Activated CD4-positive, alpha-beta T cell treated with anti-CD3 and anti-CD28 coated beads, Interleukin-2, amount 50 U/mL, for 4 hours (primary cell): ENCODE results near the gene ZMIZ1.

ENCODE experiments used
- DNase-seq, 2 experiments: peaks; one replicate each; pipeline ENCODE4 v3.0.0-alpha.2; 2020

Gene ZMIZ1

DNA sequence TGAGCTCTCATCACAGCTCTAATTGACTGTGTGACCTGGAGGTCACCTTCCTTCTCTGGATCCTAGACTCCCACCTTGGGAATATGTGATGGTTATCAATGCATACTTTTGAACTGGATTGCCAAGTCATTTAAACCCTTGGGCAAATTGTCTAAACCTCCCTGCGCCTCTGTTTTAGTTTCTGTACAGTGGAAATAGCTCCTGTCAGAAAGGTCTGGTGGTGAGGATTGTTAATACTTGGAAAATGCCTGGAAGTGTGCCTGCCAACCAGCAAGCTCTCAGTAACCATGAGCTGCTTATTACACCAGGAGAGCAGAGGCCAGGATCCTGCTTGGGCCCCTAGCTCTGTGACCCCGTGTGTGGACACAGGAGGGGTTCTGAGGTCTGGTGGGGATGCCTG, 169.8 kb downstream of the ZMIZ1 start:
- DNase-seq: no peak

DNA sequence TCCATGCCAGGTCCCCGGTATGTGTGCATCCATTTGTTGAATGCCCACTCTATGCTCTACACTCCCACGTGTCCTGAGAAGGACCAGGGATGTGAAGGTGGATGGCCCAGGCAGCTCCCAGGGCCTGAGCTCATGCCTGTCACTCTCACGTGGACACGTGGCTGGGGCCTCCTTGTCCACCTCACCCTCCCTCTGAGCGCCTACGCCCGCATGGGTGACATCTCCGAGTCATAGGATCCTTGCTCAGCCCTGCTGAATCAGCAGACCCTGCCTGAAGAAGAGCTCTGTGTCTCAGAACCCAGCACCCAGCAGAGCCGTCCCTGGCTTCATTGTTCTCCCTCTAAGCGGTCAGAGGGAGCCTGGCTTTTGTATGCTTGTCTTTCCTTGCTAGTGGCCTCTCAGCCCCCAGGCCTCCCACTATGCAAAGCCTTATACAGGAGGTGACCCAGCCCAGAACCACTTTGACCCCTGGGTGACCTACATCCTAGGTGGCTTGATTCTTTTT, 170.6 kb downstream of the ZMIZ1 start:
- no peak for DNase-seq

- no peak for DNase-seq
Measured at GRCh38 chr10:79239924-79240581, 171.3 kb downstream of the ZMIZ1 start.

GRCh38 chr10:79241629-79241989, 172.8 kb downstream of the ZMIZ1 start:
- DNase-seq: no peak

GRCh38 chr10:79241990-79242619, 173.3 kb downstream of the ZMIZ1 start:
- DNase-seq: no peak

GRCh38 chr10:79242620-79243152, 173.9 kb downstream of the ZMIZ1 start:
- peak; percentile 20 to 37 for DNase-seq

- DNase-seq: peak; percentile 47 to 50
Measured at GRCh38 chr10:79243181-79244067, 174.7 kb downstream of the ZMIZ1 start.

DNA sequence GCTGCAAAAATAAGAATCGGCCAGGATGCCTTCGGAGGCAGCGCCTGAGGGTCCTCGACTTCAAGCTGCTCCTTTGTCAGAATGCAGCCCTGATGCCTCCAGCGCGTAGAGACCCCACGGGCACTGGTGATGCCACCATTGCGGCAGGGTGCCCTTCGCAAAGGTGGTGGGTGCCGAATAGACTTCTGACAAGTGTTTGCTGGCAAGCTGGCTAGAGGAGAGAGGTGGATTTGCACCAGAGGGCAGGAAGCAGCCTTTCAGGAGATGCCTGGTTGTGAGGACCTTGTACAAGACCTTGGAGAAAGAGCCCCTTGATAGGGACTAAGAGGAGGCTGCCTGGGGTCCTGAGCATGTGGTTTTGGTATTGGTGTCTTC, 175.3 kb downstream of the ZMIZ1 start:
- no peak for DNase-seq

DNA sequence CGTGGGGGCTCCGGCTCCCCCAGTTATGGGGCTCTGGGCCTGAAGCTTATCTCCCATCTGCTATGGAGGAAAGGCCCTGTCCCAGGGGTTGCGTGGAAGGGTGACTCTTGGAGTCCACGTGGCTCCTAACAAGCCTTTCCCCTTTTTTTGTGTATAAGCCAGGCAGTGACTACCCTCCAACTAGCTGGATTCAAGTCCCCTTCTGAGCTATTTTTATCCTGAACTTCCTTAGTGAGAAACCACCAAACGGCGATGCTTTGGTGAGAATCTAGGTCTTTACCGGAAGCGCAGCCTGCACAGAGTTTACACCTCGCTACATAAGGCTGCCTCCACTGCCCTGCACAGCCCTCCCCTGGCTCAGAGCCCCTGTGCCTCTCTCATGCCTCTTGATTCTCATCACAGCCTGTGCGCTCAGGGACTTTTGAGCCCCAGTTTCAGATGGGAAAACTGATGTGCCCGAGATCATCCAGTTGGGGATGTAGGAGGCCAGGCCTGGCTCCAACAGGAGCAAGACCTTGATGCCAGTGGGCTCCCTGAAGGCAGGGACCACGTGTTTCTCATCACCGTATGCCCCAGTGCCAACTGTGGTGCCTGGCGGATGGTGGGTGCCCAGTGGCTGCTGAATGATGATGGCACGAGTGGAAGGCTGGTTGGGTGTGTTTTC, 176.2 kb downstream of the ZMIZ1 start:
- DNase-seq: no peak

DNA sequence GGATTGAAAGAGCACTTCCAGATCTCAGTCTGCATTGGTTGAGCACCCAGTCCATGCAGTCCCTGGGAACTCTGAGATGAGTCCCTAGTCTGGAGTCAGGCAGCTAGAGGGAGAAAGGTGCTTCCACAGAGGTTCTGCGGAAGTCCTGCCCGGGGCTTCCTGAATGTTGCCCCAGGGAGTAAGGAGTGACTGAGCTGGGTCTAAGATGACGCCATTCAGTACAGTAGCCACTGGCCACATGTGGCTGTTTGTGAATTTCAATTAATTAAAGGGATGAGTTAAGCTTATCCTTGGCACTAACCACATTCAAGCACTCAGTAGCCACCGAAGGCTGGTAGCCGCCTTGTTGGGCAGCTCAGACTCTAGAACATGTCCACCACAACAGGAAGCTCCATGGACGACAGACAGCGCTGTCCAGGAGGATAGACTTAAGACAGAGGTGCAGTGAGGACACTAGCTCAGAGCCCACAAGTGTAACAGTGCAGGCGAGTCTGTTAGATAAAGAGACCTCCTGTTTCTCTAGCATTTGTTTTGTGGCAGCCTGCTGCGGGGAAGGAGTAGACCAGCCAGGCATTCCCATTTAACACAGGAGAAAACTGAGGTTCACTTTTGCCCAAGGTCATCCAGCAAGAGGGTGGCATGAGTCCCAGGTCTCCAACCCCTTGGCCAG, 176.9 kb downstream of the ZMIZ1 start:
- no peak for DNase-seq

DNA sequence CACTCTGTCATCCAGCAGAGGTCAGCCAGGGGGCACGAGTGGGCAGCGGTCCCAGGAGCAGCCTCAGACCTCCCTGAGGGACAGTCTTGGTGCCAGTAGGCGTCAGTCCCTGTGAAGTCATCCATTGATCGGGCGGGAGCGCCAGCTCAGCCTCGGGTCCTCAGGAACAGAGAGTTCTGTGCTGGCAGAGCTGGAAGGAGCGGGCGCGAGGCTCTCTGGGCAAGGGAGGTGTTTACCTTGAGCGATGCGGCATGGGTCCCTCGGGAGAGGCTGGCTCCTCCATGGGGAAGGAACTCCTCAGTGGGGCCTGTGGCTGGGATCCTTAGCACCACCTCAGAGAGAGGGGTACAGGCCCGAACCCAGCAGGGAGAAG, 177.4 kb downstream of the ZMIZ1 start:
- no peak for DNase-seq

DNA sequence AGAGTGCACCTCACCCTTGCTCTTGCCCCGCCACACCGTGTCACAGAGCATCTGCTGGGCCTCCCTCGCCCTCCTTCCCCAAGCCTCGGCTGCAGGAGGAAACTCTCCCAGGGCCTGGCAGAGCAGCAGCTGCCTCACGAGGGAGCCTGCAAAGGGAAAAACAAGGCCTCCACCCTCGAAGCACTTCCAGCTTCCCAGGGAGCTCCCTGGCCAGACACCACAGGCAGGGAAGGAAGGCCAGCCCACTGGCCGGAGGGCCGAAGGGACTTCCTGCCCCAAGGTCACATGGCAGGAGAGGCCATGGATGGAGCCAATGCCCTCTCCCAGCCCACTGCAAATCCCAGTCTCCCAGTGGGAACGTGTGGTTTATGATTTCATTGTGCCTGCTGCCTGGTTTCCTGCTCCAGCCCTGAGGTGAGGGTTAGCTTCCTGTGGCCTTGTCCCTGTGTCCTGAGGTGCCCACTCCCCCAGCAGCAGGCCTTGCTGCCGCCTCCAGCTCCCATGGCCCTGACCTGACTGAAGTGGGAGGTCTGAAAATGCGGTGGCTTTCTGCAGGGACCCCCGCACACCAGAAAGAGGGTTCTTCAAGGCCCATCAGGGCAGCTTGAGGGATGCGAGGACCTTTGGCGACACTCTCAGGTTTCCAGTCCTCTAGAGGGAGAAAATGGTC, 178.0 kb downstream of the ZMIZ1 start:
- no peak for DNase-seq

GRCh38 chr10:79247373-79248137, 178.8 kb downstream of the ZMIZ1 start:
- DNase-seq: no peak

DNA sequence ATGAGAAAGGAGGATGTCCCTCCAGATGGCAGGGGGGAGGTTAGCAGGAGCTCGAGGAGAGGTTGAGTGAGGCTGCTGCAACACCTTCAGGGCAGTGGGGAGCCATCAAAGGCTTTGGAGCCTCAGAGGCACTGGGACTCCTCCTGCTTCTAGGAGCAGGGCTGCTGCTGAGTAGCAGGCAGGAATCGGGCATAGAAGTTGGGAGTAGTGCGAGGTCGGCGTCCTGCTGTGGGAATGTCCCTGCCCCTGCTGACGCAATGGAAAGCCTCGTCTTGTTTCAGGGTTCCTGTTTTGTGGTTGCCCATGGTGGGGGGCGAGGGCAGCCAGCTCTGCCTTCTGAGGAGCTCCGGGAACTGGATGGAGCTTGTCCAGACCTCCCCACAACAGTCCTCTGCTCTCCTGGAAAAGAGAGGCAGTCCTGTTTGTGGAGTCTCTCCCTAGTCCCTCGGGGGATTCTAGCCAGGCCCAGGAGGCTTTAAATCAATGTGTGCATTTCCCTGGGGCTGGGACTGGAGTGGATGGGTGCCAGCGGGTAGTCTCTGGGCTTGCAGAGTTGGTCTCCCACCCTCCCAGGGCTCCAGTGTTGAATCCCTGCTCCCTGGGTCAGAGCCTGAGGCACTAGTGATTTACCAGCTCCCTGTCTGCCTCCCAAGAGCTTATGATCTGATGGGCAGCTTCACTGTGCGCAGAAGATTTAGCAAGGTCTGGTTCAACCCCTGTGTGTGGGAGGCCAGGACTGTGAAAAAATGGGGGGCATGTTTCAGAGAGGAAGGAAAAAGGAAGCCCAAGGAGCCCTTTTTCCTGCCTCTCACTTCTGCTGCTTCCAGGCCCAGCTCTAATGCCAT, 179.8 kb downstream of the ZMIZ1 start:
- no peak for DNase-seq

- no peak for DNase-seq
Measured at GRCh38 chr10:79249186-79250121, 180.7 kb downstream of the ZMIZ1 start.

DNA sequence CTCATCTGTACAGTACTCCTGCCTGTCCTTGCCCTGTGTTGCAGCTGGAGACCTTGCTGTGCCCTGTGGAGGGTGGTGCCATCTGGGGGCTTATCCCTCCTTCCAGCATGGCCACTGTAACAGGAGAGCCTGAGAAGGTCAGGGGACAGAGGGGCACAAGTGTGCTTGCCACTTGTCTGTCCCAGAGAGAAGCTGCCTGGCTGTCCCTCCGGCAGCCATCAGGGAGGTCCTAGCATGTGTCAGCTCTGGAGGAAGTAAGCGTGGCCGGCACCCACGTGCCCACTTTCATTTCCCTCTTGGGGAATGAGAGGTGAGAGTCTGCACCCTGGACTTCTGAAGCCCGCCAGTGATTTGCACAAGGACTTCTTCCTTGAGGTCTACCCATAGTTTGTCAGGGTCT, 181.5 kb downstream of the ZMIZ1 start:
- DNase-seq: no peak

DNA sequence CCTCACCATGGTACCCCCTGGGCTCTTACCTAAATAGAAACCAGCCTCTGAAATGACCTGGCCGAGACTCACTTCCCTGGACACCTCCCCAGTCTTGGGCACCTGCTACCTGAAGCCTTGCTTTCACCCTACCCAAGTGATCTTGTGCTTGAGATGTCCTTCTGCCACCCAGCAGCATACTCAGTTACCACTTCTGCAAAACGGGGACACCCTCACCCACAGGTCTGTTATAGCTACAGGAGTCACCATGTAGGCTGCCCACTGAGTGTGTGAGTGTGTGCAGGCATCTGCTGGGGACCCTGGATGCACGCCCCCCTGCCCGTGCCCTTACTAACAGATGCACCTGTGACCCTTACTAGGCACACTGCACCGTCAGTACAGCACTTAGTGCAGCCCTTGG, 183.7 kb downstream of the ZMIZ1 start:
- no peak for DNase-seq

DNA sequence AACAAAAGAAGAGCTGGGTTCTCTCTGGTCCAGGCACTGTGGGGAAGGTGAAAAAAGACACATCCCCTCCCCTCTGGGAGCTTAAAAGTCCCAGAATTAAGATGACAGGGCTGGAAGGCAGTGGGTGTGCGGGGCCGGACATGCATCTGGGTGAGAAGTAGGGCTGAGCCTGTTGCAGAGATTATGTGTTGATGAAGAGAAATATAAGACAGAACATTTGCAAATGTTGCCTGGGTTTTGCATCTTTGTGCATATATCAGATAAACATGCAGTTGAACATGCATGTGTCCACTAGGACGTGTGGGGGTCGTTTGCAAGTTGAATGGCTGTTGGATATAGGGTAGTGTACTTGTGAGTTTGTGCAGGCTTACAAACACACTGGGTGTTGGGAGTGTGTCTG, 184.2 kb downstream of the ZMIZ1 start:
- DNase-seq: no peak

- DNase-seq: no peak
Measured at GRCh38 chr10:79253704-79254103, 184.9 kb downstream of the ZMIZ1 start.
